Ectodermal cell (in vitro differentiated cells): Measurements from ENCODE around the gene MDGA2.

ENCODE experiments used
- H3K27ac ChIP-seq: 2 replicates; pipeline ENCODE4 v1.7.0; 2013; ENCODE audit warnings: mild to moderate bottlenecking, low read depth, low read length; ENCODE audit not compliant: insufficient read depth, poor library complexity, severe bottlenecking
- H3K27me3 ChIP-seq: 2 replicates; pipeline ENCODE4 v1.7.0; 2013; ENCODE audit warnings: mild to moderate bottlenecking, low read length; ENCODE audit not compliant: insufficient read depth, control insufficient read depth, poor library complexity, severe bottlenecking
- H3K36me3 ChIP-seq: one replicate; pipeline ENCODE4 v1.7.0; 2013; ENCODE audit warnings: low read length; ENCODE audit not compliant: control insufficient read depth, insufficient read depth
- H3K4me1 ChIP-seq: one replicate; pipeline ENCODE4 v1.7.0; 2013; ENCODE audit warnings: low read length; ENCODE audit not compliant: control insufficient read depth, insufficient read depth
- H3K4me3 ChIP-seq: 2 replicates; pipeline ENCODE4 v1.7.0; 2013; ENCODE audit warnings: low read depth, low read length, control low read depth; ENCODE audit not compliant: insufficient read depth
- H3K9me3 ChIP-seq: 2 replicates; pipeline ENCODE4 v1.7.0; 2013; ENCODE audit warnings: mild to moderate bottlenecking, low read length, moderate library complexity; ENCODE audit not compliant: control insufficient read depth
- WGBS, 2 experiments: methylation state at CpG; one replicate each; pipeline ENCODE4 v1.1.7; 2013; ENCODE audit warnings: missing lambda C conversion rate in 2 of 2; 5-methylcytosine and 5-hydroxymethylcytosine counted together

MDGA2 gene

GRCh38 chr14:47153746-47154145, 521.7 kb downstream of the MDGA2 start:
- peaks cover 4% of the 10 kb centered on the region for H3K4me1 ChIP-seq
- no peaks in the 10 kb centered on the region for H3K9me3 ChIP-seq
- H3K36me3 ChIP-seq = no peaks in the 10 kb centered on the region
- H3K27me3 ChIP-seq = no peaks in the 10 kb centered on the region
- no peak overlapping the region for H3K27ac ChIP-seq
- H3K4me3 ChIP-seq = no peak overlapping the region

- H3K9me3 ChIP-seq = no peaks in the 10 kb centered on the region
- no peaks in the 10 kb centered on the region for H3K27me3 ChIP-seq
- WGBS, 2 experiments = 86 to 93% methylated on average over 3 of the region's 3 CpGs
- H3K36me3 ChIP-seq = no peaks in the 10 kb centered on the region
- peaks cover 4% of the 10 kb centered on the region for H3K4me1 ChIP-seq
- H3K27ac ChIP-seq = no peak overlapping the region
- H3K4me3 ChIP-seq = no peak overlapping the region
Observed at GRCh38 chr14:47150267-47150666, 525.1 kb downstream of the MDGA2 start.

- no peak overlapping the region for H3K4me3 ChIP-seq
- H3K9me3 ChIP-seq = no peaks in the 10 kb centered on the region
- H3K4me1 ChIP-seq = peaks cover 4% of the 10 kb centered on the region
- H3K27ac ChIP-seq = no peak overlapping the region
- WGBS, 2 experiments = 98 to 100% methylated on average over 2 of the region's 2 CpGs
- H3K27me3 ChIP-seq = no peaks in the 10 kb centered on the region
- H3K36me3 ChIP-seq = no peaks in the 10 kb centered on the region
Observed at GRCh38 chr14:47149326-47149725, 526.1 kb downstream of the MDGA2 start.

GRCh38 chr14:47148686-47149085, 526.7 kb downstream of the MDGA2 start:
- Histone ChIP-seq H3K4me3 (no peak overlapping the region), H3K4me1 (peaks cover 4% of the 10 kb centered on the region), H3K9me3 (no peaks in the 10 kb centered on the region), H3K36me3 (no peaks in the 10 kb centered on the region), H3K27me3 (no peaks in the 10 kb centered on the region), H3K27ac (no peak overlapping the region)
- 91 to 96% methylated on average over 3 of the region's 3 CpGs for WGBS, 2 experiments

- Histone ChIP-seq H3K36me3 (no peaks in the 10 kb centered on the region), H3K27ac (no peak overlapping the region), H3K4me3 (no peak overlapping the region), H3K9me3 (no peaks in the 10 kb centered on the region), H3K27me3 (no peaks in the 10 kb centered on the region), H3K4me1 (no peaks in the 10 kb centered on the region)
- WGBS, 2 experiments = 80 to 88% methylated on average over 1 to 2 of the region's 2 CpGs
Observed at GRCh38 chr14:47120645-47121044, 554.8 kb downstream of the MDGA2 start.

- Histone ChIP-seq H3K27ac (no peak overlapping the region), H3K27me3 (no peaks in the 10 kb centered on the region), H3K36me3 (no peaks in the 10 kb centered on the region), H3K4me1 (no peaks in the 10 kb centered on the region), H3K9me3 (no peaks in the 10 kb centered on the region), H3K4me3 (no peak overlapping the region)
- 26 to 29% methylated on average over 2 of the region's 2 CpGs for WGBS, 2 experiments
Observed at GRCh38 chr14:47103771-47104170, 571.6 kb downstream of the MDGA2 start.

GRCh38 chr14:47102472-47102871, 572.9 kb downstream of the MDGA2 start:
- H3K9me3 ChIP-seq = no peaks in the 10 kb centered on the region
- WGBS, 2 experiments = 83 to 84% methylated on average over 3 of the region's 3 CpGs
- H3K27me3 ChIP-seq = no peaks in the 10 kb centered on the region
- no peak overlapping the region for H3K27ac ChIP-seq
- H3K4me3 ChIP-seq = no peak overlapping the region
- H3K36me3 ChIP-seq = no peaks in the 10 kb centered on the region
- no peaks in the 10 kb centered on the region for H3K4me1 ChIP-seq

- WGBS, 2 experiments = 80% methylated on average over 1 of the region's 1 CpG; no CpG with 5 or more reads in 1 of the 2 experiments
- H3K27ac ChIP-seq = no peak overlapping the region
- H3K9me3 ChIP-seq = no peaks in the 10 kb centered on the region
- H3K36me3 ChIP-seq = no peaks in the 10 kb centered on the region
- no peaks in the 10 kb centered on the region for H3K4me1 ChIP-seq
- no peaks in the 10 kb centered on the region for H3K27me3 ChIP-seq
- H3K4me3 ChIP-seq = no peak overlapping the region
Observed at GRCh38 chr14:47085678-47086077, 589.7 kb downstream of the MDGA2 start.

- no peaks in the 10 kb centered on the region for H3K27me3 ChIP-seq
- H3K36me3 ChIP-seq = no peaks in the 10 kb centered on the region
- H3K9me3 ChIP-seq = no peaks in the 10 kb centered on the region
- no peak overlapping the region for H3K4me3 ChIP-seq
- WGBS, 2 experiments = no CpG with 5 or more reads among the region's 1 CpG
- H3K4me1 ChIP-seq = no peaks in the 10 kb centered on the region
- H3K27ac ChIP-seq = no peak overlapping the region
Observed at GRCh38 chr14:47065326-47065725, 610.1 kb downstream of the MDGA2 start.

- Histone ChIP-seq H3K4me1 (no peaks in the 10 kb centered on the region), H3K27me3 (no peaks in the 10 kb centered on the region), H3K36me3 (no peaks in the 10 kb centered on the region), H3K9me3 (no peaks in the 10 kb centered on the region), H3K4me3 (no peak overlapping the region), H3K27ac (no peak overlapping the region)
- 60 to 80% methylated on average over 1 of the region's 3 CpGs for WGBS, 2 experiments
Observed at GRCh38 chr14:47060050-47060449, 615.4 kb downstream of the MDGA2 start.

GRCh38 chr14:47057364-47057763, 618.0 kb downstream of the MDGA2 start:
- no peaks in the 10 kb centered on the region for H3K9me3 ChIP-seq

More at GRCh38 chr14:47057364-47057763, 618.0 kb downstream of the MDGA2 start:
- Histone ChIP-seq H3K27ac (no peak overlapping the region), H3K27me3 (no peaks in the 10 kb centered on the region), H3K4me3 (no peak overlapping the region), H3K36me3 (no peaks in the 10 kb centered on the region), H3K4me1 (no peaks in the 10 kb centered on the region)
